Right lobe of liver (tissue), 4 donors: ENCODE data around the gene RNF157.
A peak's percentile ranks its signal among the peaks of the same experiment; 100 is the strongest.

Experiments used
- POLR2A ChIP-seq: fragments of 450-650 bp; IDR thresholded peaks from one replicate; pipeline ENCODE4 v1.6.1; 2017; ENCODE audit warnings: antibody characterized with exemption, mild to moderate bottlenecking
- TF ChIP-seq, protein P1 (sequence below), 4 donors: fragments of 200-600 bp in 3 of 4; fragments of 450-650 bp in 1 of 4; IDR thresholded peaks; one replicate each; pipeline versions ENCODE4 v1.5.1 to v1.8.0; 2016 to 2022; ENCODE audit warnings: antibody characterized with exemption in 4 of 4, mild to moderate bottlenecking in 2 of 4
- donor health status: DM: no; HTN: no; CAD: no.
- donor health status: DM: no; HTN: no; CAD: no.
- donor health status: DM: no; HTN: yes; CAD: no.

- TF ChIP-seq, protein P1, sequence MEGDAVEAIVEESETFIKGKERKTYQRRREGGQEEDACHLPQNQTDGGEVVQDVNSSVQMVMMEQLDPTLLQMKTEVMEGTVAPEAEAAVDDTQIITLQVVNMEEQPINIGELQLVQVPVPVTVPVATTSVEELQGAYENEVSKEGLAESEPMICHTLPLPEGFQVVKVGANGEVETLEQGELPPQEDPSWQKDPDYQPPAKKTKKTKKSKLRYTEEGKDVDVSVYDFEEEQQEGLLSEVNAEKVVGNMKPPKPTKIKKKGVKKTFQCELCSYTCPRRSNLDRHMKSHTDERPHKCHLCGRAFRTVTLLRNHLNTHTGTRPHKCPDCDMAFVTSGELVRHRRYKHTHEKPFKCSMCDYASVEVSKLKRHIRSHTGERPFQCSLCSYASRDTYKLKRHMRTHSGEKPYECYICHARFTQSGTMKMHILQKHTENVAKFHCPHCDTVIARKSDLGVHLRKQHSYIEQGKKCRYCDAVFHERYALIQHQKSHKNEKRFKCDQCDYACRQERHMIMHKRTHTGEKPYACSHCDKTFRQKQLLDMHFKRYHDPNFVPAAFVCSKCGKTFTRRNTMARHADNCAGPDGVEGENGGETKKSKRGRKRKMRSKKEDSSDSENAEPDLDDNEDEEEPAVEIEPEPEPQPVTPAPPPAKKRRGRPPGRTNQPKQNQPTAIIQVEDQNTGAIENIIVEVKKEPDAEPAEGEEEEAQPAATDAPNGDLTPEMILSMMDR (IDR thresholded peaks at IDR 0.05): no peak
- peak; percentile 26 for TF ChIP-seq POLR2A
Observed at GRCh38 chr17:76271669-76272540, 31.6 kb upstream of the RNF157 start.
